B cell (primary cell): ENCODE measurements around the gene EXOSC9. TPM values are rescaled to one million over a fixed set of nuclear protein-coding genes. Genes with fewer than 3 reads are reported as not detected.

Experiments used
- ATAC-seq: fragments of 200-7000 bp; cut with Tn5 transposase; one replicate; pipeline ENCODE4 v1.10.0; 2021; ENCODE audit warnings: low read depth, mild to moderate bottlenecking, moderate number of reproducible peaks, moderate library complexity
- CTCF ChIA-PET: fragments of 350-600 bp; sonication (Branson Sonifier 250); formaldehyde crosslinking; loops from one replicate; lab custom pipeline; 2021; ENCODE audit warnings: antibody characterized with exemption, inconsistent platforms; lab: Charles Lee
- POLR2A ChIA-PET: fragments of 350-600 bp; sonication (Branson Sonifier 250); formaldehyde crosslinking; loops from one replicate; lab custom pipeline; 2021; ENCODE audit warnings: antibody characterized with exemption; lab: Charles Lee
- DNase-seq: peaks from one replicate; pipeline ENCODE4 v3.0.0; 2013
- H2AFZ ChIP-seq: 2 replicates; pipeline ENCODE4 v1.6.1; 2012; ENCODE audit warnings: mild to moderate bottlenecking, low read depth, low read length; ENCODE audit not compliant: insufficient read depth, poor library complexity, severe bottlenecking
- H3K27ac ChIP-seq, 2 donors: 1 replicate in 1 of 2; 2 replicates in 1 of 2; pipeline ENCODE4 v1.5.1; 2012 to 2013; ENCODE audit warnings: low read length in 2 of 2, mild to moderate bottlenecking in 2 of 2, moderate library complexity in 1 of 2
- H3K27me3 ChIP-seq, 4 experiments: fragments of 200-600 bp in 1 of 4; sonication (generic) in 1 of 4; replicated peaks in 1 of 4; 1 replicate in 2 of 4; 2 replicates in 2 of 4; pipeline versions ENCODE4 v1.6.1 to v1.7.0; 2013 to 2016; ENCODE audit warnings: low read length in 3 of 4, mild to moderate bottlenecking in 2 of 4, mixed read lengths in 1 of 4, moderate library complexity in 1 of 4; ENCODE audit not compliant: insufficient read depth in 4 of 4, control insufficient read depth in 3 of 4; ENCODE audit errors: control extremely low read depth in 1 of 4
- H3K36me3 ChIP-seq, 2 experiments: replicated peaks in 1 of 2; 1 replicate in 1 of 2; 2 replicates in 1 of 2; pipeline versions ENCODE4 v1.6.1 to v1.7.1; 2013; ENCODE audit warnings: low read length in 1 of 2; ENCODE audit not compliant: insufficient read depth in 2 of 2, control insufficient read depth in 1 of 2; ENCODE audit errors: control extremely low read depth in 1 of 2, extremely low read depth in 1 of 2
- H3K4me1 ChIP-seq, 2 donors: fragments of 200-600 bp in 1 of 2; sonication (generic) in 1 of 2; 1 replicate in 1 of 2; 2 replicates in 1 of 2; pipeline versions ENCODE4 v1.5.1 to v1.6.1; 2013 to 2017; ENCODE audit warnings: low read length in 2 of 2; ENCODE audit not compliant: control insufficient read depth in 2 of 2, insufficient read depth in 2 of 2
- H3K4me2 ChIP-seq: replicated peaks from 2 replicates; pipeline ENCODE3; 2012; ENCODE audit warnings: mild to moderate bottlenecking, low read depth, low read length; ENCODE audit not compliant: poor library complexity, severe bottlenecking
- H3K4me3 ChIP-seq, 5 experiments: fragments of 200-600 bp in 1 of 5; sonication (generic) in 1 of 5; 1 replicate in 3 of 5; 2 replicates in 2 of 5; pipeline versions ENCODE4 v1.5.1 to v1.7.0; 2011 to 2016; ENCODE audit warnings: low read length in 4 of 5, mild to moderate bottlenecking in 4 of 5, low read depth in 2 of 5, control low read depth in 1 of 5, moderate library complexity in 1 of 5; ENCODE audit not compliant: insufficient read depth in 1 of 5; ENCODE audit errors: control extremely low read depth in 1 of 5, extremely low read depth in 1 of 5
- H3K79me2 ChIP-seq: fragments of 200-600 bp; sonication (generic); one replicate; pipeline ENCODE4 v1.6.0; 2016; ENCODE audit warnings: low read length; ENCODE audit not compliant: control insufficient read depth, insufficient read depth
- H3K9ac ChIP-seq: fragments of 200-600 bp; sonication (generic); 2 replicates; pipeline ENCODE4 v1.6.1; 2017; ENCODE audit warnings: mild to moderate bottlenecking, low read length, moderate library complexity
- H3K9me3 ChIP-seq, 3 donors: one replicate each; pipeline versions ENCODE4 v1.6.1 to v1.7.1; 2013; ENCODE audit warnings: low read length in 2 of 3; ENCODE audit not compliant: control insufficient read depth in 2 of 3, insufficient read depth in 1 of 3; ENCODE audit errors: control extremely low read depth in 1 of 3
- H4K20me1 ChIP-seq: 2 replicates; pipeline ENCODE4 v1.6.0; 2012; ENCODE audit warnings: mild to moderate bottlenecking, low read length; ENCODE audit not compliant: insufficient read depth, control insufficient read depth, poor library complexity, severe bottlenecking
- H3K27ac Mint-ChIP-seq: one replicate; pipeline ENCODE4 v1.8.0; 2021; ENCODE audit warnings: mixed read lengths
- H3K27me3 Mint-ChIP-seq: one replicate; pipeline ENCODE4 v1.8.0; 2021; ENCODE audit warnings: mixed read lengths
- H3K4me1 Mint-ChIP-seq: one replicate; pipeline ENCODE4 v1.8.0; 2021; ENCODE audit warnings: mixed read lengths
- H3K4me3 Mint-ChIP-seq: one replicate; pipeline ENCODE4 v1.8.0; 2021; ENCODE audit warnings: mixed read lengths
- H3K9me3 Mint-ChIP-seq: one replicate; pipeline ENCODE4 v1.8.0; 2022; ENCODE audit warnings: mixed read lengths; ENCODE audit not compliant: insufficient read depth
- CTCF ChIP-seq: fragments of 200-600 bp; IDR thresholded peaks from one replicate; pipeline ENCODE4 v1.8.0; 2022; ENCODE audit warnings: antibody characterized with exemption, mild to moderate bottlenecking
- EZH2 ChIP-seq: IDR thresholded peaks from 2 replicates; pipeline ENCODE4 v1.6.1; 2012; ENCODE audit warnings: borderline replicate concordance, low read depth, mild to moderate bottlenecking, moderate library complexity, low read length; ENCODE audit not compliant: insufficient read depth, poor library complexity, severe bottlenecking
- WGBS: methylation state at CpG from one replicate; pipeline ENCODE4 v1.1.5; 2013; ENCODE audit warnings: missing lambda C conversion rate; ENCODE audit not compliant: insufficient coverage; 5-methylcytosine and 5-hydroxymethylcytosine counted together
- intact Hi-C: fragments of 100-400 bp; cut with micrococcal nuclease; formaldehyde crosslinking; loops from one replicate; pipeline ENCODE4 v1.10.0; 2022
- polyA plus RNA-seq: library from polyadenylated mRNA; depleted of rRNA; stranded (reverse); fragments of >200 nt; gene quantifications from 2 replicates; pipeline ENCODE4 v1.2.3, GENCODE V29; 2012
- total RNA-seq, 2 donors: library from RNA; stranded (reverse); fragments of 120-200 nt in 1 of 2; gene quantifications; 1 replicate in 1 of 2; 2 replicates in 1 of 2; pipeline versions ENCODE4 v1.2.3 to v1.2.4, GENCODE V29; 2013 to 2022

Gene EXOSC9
- total and polyA plus RNA-seq, 2 donors (not counting 1 experiment from before 2014, with no cell fraction given) = 27.5 to 35.5 TPM

- Histone ChIP-seq H3K36me3 (no peaks in the 10 kb centered on the region), H3K9ac (no peak overlapping the region), H2AFZ (no peak overlapping the region), H3K79me2 (no peaks in the 10 kb centered on the region), H3K27me3 (peaks cover 0 to 8% (median 1%) of the 10 kb centered on the region in 4 experiments), H4K20me1 (no peaks in the 10 kb centered on the region), H3K4me2 (no peak overlapping the region), H3K4me3 (no peak overlapping the region), H3K9me3 (no peaks in the 10 kb centered on the region), H3K4me1 (no peaks in the 10 kb centered on the region), H3K27ac (no peak overlapping the region)
- ATAC-seq (no peak), DNase-seq (no peak)
- TF ChIP-seq EZH2 = no peak
- no peak for TF ChIP-seq CTCF
- POLR2A ChIA-PET = no interaction called here
- peaks cover 26% of the 10 kb centered on the region for H3K27me3 Mint-ChIP-seq
- no peaks in the 10 kb centered on the region for H3K9me3 Mint-ChIP-seq
- H3K4me1 Mint-ChIP-seq = no peaks in the 10 kb centered on the region
- no peak overlapping the region for H3K27ac Mint-ChIP-seq
- intact Hi-C loops = no loop called here
- WGBS = no CpG with 5 or more reads among the region's 6 CpGs
- CTCF ChIA-PET = no interaction called here
- H3K4me3 Mint-ChIP-seq = no peak overlapping the region
These were observed 24.3 kb upstream of the EXOSC9 start for GRCh38 chr4:121776610-121777401.

DNA sequence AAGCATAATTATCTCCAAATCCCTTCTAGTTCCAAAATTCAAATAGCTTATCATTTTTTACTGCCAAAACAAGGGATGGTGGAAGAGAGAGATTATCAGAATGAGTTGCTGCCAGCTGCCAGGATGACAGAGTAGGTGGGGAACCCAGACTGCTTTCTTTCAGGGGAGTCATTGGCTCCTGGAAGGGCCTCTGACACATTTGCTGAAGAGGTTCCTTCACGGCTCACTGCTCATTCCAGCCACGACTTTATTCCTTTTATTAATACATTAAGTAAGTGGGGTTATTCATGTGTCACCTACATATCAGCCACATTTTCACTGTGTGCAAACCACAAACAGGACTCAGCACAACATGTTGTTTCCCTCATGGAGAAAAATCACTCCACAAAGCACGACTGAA lies 23.5 kb upstream of the EXOSC9 start:
- no peak overlapping the region for H3K4me3 Mint-ChIP-seq
- H3K36me3 ChIP-seq = no peaks in the 10 kb centered on the region
- POLR2A ChIA-PET = no interaction called here
- H3K9ac ChIP-seq = no peak overlapping the region
- H3K4me1 ChIP-seq = no peaks in the 10 kb centered on the region
- no peaks in the 10 kb centered on the region for H3K79me2 ChIP-seq
- no peaks in the 10 kb centered on the region for H3K9me3 ChIP-seq
- H4K20me1 ChIP-seq = no peaks in the 10 kb centered on the region
- no peak overlapping the region for H3K4me3 ChIP-seq
- DNase-seq (no peak), ATAC-seq (no peak)
- no peaks in the 10 kb centered on the region for H3K9me3 Mint-ChIP-seq
- no peak overlapping the region for H3K27ac Mint-ChIP-seq
- H3K4me2 ChIP-seq = no peak overlapping the region
- H3K27me3 Mint-ChIP-seq = peaks cover 23% of the 10 kb centered on the region
- intact Hi-C loops = no loop called here
- no peaks in the 10 kb centered on the region for H3K4me1 Mint-ChIP-seq
- H3K27ac ChIP-seq = no peak overlapping the region
- H3K27me3 ChIP-seq = peaks cover 0 to 4% (median 3%) of the 10 kb centered on the region in 4 experiments
- 75% methylated on average over 1 of the region's 3 CpGs for WGBS
- TF ChIP-seq CTCF (no peak), EZH2 (no peak)
- CTCF ChIA-PET = no interaction called here
- no peak overlapping the region for H2AFZ ChIP-seq
